ENCODE measurements around the gene ATP8A2.

DNA sequence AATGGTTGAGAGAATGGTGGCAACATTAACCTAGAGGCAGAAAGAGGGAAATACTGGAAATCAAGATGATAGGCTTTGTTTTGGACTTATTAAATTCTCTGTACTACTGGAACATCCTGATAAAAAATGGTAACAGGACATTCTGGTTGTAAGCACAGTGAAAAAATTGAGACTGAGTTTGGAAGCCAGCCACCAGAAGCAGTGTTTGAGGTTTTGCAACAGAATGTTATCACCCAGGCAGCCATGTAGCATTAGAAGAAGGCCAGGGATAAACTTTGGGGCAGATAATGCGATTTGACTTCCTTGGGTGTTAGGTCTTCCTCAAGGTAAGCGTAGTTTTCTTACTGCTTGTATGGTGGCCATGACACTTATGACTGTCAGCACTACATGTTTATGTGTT, 307.4 kb downstream of the ATP8A2 start:
- no peak for TF ChIP-seq YY1 (IDR thresholded peaks at IDR 0.05; ENCODE audit: insufficient read depth, insufficient read length)
- no peak for TF ChIP-seq ZNF274 (IDR thresholded peaks at IDR 0.05; ENCODE audit: low read depth, low read length)

All from NT2/D1 (cell line).